GM23338 (cell line): ENCODE measurements around the gene MKLN1. TPM values are rescaled to one million over a fixed set of nuclear protein-coding genes. Genes with fewer than 3 reads are reported as not detected.
A peak's percentile ranks its signal among the peaks of the same experiment; 100 is the strongest.

Experiments used
- ATAC-seq: fragments of 200-7000 bp; cut with Tn5 transposase; 3 replicates; pipeline ENCODE4 v1.9.1; 2020
- DNase-seq: peaks from one replicate; pipeline ENCODE4 v3.0.0-alpha.2; 2015; ENCODE audit warnings: low spot score
- H2AFZ ChIP-seq: fragments of 200-600 bp; sonication (generic); 2 replicates; pipeline ENCODE4 v1.8.0; 2016; ENCODE audit warnings: antibody characterized with exemption, mild to moderate bottlenecking, moderate library complexity
- H3F3A ChIP-seq: fragments of 200-600 bp; sonication (generic); replicated peaks from 2 replicates; pipeline ENCODE4 v1.8.0; 2017; ENCODE audit warnings: antibody characterized with exemption, mixed run types, low read depth
- H3K27ac ChIP-seq: fragments of 200-600 bp; sonication (generic); 2 replicates; pipeline ENCODE4 v1.6.1; 2016; ENCODE audit warnings: low read depth
- H3K27me3 ChIP-seq: fragments of 200-600 bp; sonication (generic); 2 replicates; pipeline ENCODE4 v1.8.0; 2016; ENCODE audit warnings: mild to moderate bottlenecking, mixed run types, moderate library complexity; ENCODE audit not compliant: insufficient read depth
- H3K36me3 ChIP-seq: fragments of 200-600 bp; sonication (generic); 2 replicates; pipeline ENCODE4 v1.8.0; 2016; ENCODE audit warnings: mild to moderate bottlenecking; ENCODE audit not compliant: insufficient read depth
- H3K4me1 ChIP-seq: fragments of 200-600 bp; sonication (generic); 2 replicates; pipeline ENCODE4 v1.8.0; 2016; ENCODE audit warnings: mild to moderate bottlenecking, moderate library complexity; ENCODE audit not compliant: insufficient read depth
- H3K4me2 ChIP-seq: fragments of 200-600 bp; sonication (generic); 2 replicates; pipeline ENCODE4 v1.7.1; 2017; ENCODE audit warnings: mixed run types
- H3K4me3 ChIP-seq: fragments of 200-600 bp; sonication (generic); 2 replicates; pipeline ENCODE4 v1.6.1; 2016; ENCODE audit warnings: mixed run types
- H3K79me2 ChIP-seq: fragments of 200-600 bp; sonication (generic); replicated peaks from 2 replicates; pipeline ENCODE4 v1.8.0; 2017; ENCODE audit warnings: mild to moderate bottlenecking; ENCODE audit not compliant: insufficient read depth
- H3K9me2 ChIP-seq: fragments of 200-600 bp; sonication (generic); 2 replicates; pipeline ENCODE4 v1.8.0; 2017; ENCODE audit not compliant: insufficient read depth
- H4K20me1 ChIP-seq: fragments of 200-600 bp; sonication (generic); replicated peaks from 2 replicates; pipeline ENCODE4 v1.8.0; 2017; ENCODE audit warnings: mild to moderate bottlenecking; ENCODE audit not compliant: insufficient read depth
- H3K27ac Mint-ChIP-seq: 2 replicates; pipeline ENCODE4 v1.8.0; 2020; ENCODE audit warnings: inconsistent platforms, mild to moderate bottlenecking, moderate library complexity, mixed read lengths
- H3K27me3 Mint-ChIP-seq: 3 replicates; pipeline ENCODE4 v1.8.0; 2022; ENCODE audit warnings: low read depth, mild to moderate bottlenecking, moderate library complexity, mixed read lengths, inconsistent platforms; ENCODE audit not compliant: insufficient read depth, poor library complexity
- H3K36me3 Mint-ChIP-seq: 3 replicates; pipeline ENCODE4 v1.8.0; 2021; ENCODE audit warnings: low read depth, mild to moderate bottlenecking, inconsistent platforms, moderate library complexity, mixed read lengths
- H3K4me1 Mint-ChIP-seq: 3 replicates; pipeline ENCODE4 v1.8.0; 2020; ENCODE audit warnings: mild to moderate bottlenecking, inconsistent platforms, mixed read lengths
- H3K4me3 Mint-ChIP-seq: 3 replicates; pipeline ENCODE4 v1.8.0; 2021; ENCODE audit warnings: moderate library complexity, mild to moderate bottlenecking, inconsistent platforms, mixed read lengths
- H3K9me3 Mint-ChIP-seq: 3 replicates; pipeline ENCODE4 v1.8.0; 2020; ENCODE audit warnings: moderate library complexity, mild to moderate bottlenecking, inconsistent platforms, mixed read lengths
- CREB1 ChIP-seq: fragments of 250-450 bp; sonication (Bioruptor Pico); IDR thresholded peaks from 2 replicates; pipeline ENCODE4 v1.5.0; 2020; ENCODE audit warnings: low read depth, mild to moderate bottlenecking, moderate library complexity
- EZH2 ChIP-seq: fragments of 200-600 bp; sonication (generic); IDR thresholded peaks from one replicate; pipeline ENCODE4 v1.8.0; 2017; ENCODE audit warnings: antibody characterized with exemption, mild to moderate bottlenecking, low read depth; ENCODE audit not compliant: unreplicated experiment
- EZH2phosphoT487 ChIP-seq: fragments of 200-600 bp; sonication (generic); IDR thresholded peaks from one replicate; pipeline ENCODE4 v1.8.1; 2018; ENCODE audit warnings: antibody characterized with exemption; ENCODE audit not compliant: unreplicated experiment
- NANOG ChIP-seq: IDR thresholded peaks from 2 replicates; pipeline ENCODE4 v1.6.1; 2016; ENCODE audit warnings: antibody characterized with exemption, borderline replicate concordance
- POLR2AphosphoS5 ChIP-seq: IDR thresholded peaks from 2 replicates; pipeline ENCODE4 v1.6.1; 2016; ENCODE audit warnings: antibody characterized with exemption, low read depth
- polyA plus RNA-seq: library from polyadenylated mRNA; unstranded; fragments of >200 nt; fragmentation: Nextera tagmentation; extraction: Ambion mirVana; gene quantifications from 2 replicates; pipeline ENCODE4 v1.2.1, GENCODE V29; 2016
- total RNA-seq: library from RNA; depleted of rRNA; stranded (reverse); fragments of >200 nt; shearing (Covaris generic); gene quantifications from 2 replicates; pipeline ENCODE4 v1.2.3, GENCODE V29; 2014
- TF ChIP-seq, protein P1 (sequence below): fragments of 250-450 bp; sonication (Bioruptor Pico); IDR thresholded peaks from 2 replicates; pipeline ENCODE4 v1.5.0; 2020; ENCODE audit warnings: mild to moderate bottlenecking, moderate library complexity
- TF ChIP-seq, protein P2 (sequence below): IDR thresholded peaks from 2 replicates; pipeline ENCODE4 v1.6.1; 2016; ENCODE audit warnings: antibody characterized with exemption
- TF ChIP-seq, protein P3 (sequence below): IDR thresholded peaks from one replicate; pipeline ENCODE4 v1.6.1; 2018; ENCODE audit warnings: antibody characterized with exemption; ENCODE audit not compliant: unreplicated experiment

The MKLN1 gene
- total and polyA plus RNA-seq, 2 experiments from 2014 or later, result 25.3 to 46.5 TPM

DNA sequence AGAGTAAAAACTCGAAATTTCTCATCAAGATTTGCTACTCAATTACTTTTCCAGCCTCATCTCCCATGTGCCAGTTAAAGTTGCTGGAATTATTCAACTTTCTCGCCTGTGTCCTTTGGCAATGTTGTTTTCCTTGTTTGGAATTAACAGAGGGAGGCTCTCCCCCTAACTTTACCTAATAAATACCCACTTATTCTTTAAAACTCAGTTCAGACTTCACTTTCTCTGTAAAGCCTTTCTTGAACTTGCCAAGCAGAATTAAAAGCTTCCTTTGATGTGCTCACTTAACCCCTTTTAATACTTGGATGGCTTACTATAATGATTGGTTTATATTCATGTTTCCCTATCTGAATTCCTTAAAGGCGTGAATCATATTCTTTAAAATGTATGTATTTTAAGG, 104.1 kb downstream of the MKLN1 start (continued):
- TF ChIP-seq, protein P1, sequence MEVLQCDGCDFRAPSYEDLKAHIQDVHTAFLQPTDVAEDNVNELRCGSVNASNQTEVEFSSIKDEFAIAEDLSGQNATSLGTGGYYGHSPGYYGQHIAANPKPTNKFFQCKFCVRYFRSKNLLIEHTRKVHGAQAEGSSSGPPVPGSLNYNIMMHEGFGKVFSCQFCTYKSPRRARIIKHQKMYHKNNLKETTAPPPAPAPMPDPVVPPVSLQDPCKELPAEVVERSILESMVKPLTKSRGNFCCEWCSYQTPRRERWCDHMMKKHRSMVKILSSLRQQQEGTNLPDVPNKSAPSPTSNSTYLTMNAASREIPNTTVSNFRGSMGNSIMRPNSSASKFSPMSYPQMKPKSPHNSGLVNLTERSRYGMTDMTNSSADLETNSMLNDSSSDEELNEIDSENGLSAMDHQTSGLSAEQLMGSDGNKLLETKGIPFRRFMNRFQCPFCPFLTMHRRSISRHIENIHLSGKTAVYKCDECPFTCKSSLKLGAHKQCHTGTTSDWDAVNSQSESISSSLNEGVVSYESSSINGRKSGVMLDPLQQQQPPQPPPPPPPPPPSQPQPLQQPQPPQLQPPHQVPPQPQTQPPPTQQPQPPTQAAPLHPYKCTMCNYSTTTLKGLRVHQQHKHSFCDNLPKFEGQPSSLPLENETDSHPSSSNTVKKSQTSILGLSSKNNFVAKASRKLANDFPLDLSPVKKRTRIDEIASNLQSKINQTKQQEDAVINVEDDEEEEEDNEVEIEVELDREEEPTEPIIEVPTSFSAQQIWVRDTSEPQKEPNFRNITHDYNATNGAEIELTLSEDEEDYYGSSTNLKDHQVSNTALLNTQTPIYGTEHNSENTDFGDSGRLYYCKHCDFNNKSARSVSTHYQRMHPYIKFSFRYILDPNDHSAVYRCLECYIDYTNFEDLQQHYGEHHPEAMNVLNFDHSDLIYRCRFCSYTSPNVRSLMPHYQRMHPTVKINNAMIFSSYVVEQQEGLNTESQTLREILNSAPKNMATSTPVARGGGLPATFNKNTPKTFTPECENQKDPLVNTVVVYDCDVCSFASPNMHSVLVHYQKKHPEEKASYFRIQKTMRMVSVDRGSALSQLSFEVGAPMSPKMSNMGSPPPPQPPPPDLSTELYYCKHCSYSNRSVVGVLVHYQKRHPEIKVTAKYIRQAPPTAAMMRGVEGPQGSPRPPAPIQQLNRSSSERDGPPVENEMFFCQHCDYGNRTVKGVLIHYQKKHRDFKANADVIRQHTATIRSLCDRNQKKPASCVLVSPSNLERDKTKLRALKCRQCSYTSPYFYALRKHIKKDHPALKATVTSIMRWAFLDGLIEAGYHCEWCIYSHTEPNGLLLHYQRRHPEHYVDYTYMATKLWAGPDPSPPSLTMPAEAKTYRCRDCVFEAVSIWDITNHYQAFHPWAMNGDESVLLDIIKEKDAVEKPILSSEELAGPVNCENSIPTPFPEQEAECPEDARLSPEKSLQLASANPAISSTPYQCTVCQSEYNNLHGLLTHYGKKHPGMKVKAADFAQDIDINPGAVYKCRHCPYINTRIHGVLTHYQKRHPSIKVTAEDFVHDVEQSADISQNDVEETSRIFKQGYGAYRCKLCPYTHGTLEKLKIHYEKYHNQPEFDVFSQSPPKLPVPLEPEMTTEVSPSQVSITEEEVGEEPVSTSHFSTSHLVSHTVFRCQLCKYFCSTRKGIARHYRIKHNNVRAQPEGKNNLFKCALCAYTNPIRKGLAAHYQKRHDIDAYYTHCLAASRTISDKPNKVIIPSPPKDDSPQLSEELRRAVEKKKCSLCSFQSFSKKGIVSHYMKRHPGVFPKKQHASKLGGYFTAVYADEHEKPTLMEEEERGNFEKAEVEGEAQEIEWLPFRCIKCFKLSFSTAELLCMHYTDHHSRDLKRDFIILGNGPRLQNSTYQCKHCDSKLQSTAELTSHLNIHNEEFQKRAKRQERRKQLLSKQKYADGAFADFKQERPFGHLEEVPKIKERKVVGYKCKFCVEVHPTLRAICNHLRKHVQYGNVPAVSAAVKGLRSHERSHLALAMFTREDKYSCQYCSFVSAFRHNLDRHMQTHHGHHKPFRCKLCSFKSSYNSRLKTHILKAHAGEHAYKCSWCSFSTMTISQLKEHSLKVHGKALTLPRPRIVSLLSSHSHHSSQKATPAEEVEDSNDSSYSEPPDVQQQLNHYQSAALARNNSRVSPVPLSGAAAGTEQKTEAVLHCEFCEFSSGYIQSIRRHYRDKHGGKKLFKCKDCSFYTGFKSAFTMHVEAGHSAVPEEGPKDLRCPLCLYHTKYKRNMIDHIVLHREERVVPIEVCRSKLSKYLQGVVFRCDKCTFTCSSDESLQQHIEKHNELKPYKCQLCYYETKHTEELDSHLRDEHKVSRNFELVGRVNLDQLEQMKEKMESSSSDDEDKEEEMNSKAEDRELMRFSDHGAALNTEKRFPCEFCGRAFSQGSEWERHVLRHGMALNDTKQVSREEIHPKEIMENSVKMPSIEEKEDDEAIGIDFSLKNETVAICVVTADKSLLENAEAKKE (CRISPR knock-in tag), result no peak

DNA sequence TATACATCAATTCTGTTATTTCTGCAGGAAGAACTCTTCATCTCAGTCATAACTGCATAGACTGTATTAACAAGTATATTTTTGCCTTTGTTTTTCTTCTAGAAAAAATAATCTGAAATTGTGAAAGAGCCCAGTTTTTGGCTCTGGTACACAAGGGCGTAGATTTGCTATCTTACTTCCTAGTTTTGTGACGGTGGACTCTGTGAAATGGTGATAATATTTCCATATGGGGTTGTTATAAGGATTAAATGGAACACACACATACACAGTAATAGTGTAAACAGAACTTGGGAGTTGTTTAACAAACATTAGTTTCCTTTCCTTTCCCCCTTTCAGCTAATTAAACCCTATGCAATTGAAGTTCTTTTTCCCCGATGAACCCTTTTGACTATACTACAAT, 108.7 kb downstream of the MKLN1 start:
- no peak for ATAC-seq
- Histone ChIP-seq H3K4me3 (no peak overlapping the region), H2AFZ (no peak overlapping the region), H3K36me3 (peaks cover 6% of the 10 kb centered on the region; the same call in 1 of the 2 replicates), H3K27me3 (no peaks in the 10 kb centered on the region), H3K79me2 (no peaks in the 10 kb centered on the region), H3K27ac (0 out of 2 replicates have a peak overlapping the region, but pooled peaks have one; percentile 26), H3K4me2 (no peak overlapping the region), H3K4me1 (peaks cover 19% of the 10 kb centered on the region), H3F3A (no peaks in the 10 kb centered on the region), H3K9me2 (no peaks in the 10 kb centered on the region), H4K20me1 (no peaks in the 10 kb centered on the region)
- H3K27me3 Mint-ChIP-seq, result peaks cover 2% of the 10 kb centered on the region
- H3K4me1 Mint-ChIP-seq, result peaks cover 21% of the 10 kb centered on the region
- no peaks in the 10 kb centered on the region for H3K9me3 Mint-ChIP-seq
- no peak overlapping the region for H3K4me3 Mint-ChIP-seq
- peaks cover 19% of the 10 kb centered on the region for H3K36me3 Mint-ChIP-seq
- no peak for TF ChIP-seq CREB1 (CRISPR knock-in tag)
- no peak for TF ChIP-seq POLR2AphosphoS5
- TF ChIP-seq EZH2phosphoT487, result no peak
- TF ChIP-seq, protein P2, sequence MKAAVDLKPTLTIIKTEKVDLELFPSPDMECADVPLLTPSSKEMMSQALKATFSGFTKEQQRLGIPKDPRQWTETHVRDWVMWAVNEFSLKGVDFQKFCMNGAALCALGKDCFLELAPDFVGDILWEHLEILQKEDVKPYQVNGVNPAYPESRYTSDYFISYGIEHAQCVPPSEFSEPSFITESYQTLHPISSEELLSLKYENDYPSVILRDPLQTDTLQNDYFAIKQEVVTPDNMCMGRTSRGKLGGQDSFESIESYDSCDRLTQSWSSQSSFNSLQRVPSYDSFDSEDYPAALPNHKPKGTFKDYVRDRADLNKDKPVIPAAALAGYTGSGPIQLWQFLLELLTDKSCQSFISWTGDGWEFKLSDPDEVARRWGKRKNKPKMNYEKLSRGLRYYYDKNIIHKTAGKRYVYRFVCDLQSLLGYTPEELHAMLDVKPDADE, result no peak
- TF ChIP-seq, protein P3, sequence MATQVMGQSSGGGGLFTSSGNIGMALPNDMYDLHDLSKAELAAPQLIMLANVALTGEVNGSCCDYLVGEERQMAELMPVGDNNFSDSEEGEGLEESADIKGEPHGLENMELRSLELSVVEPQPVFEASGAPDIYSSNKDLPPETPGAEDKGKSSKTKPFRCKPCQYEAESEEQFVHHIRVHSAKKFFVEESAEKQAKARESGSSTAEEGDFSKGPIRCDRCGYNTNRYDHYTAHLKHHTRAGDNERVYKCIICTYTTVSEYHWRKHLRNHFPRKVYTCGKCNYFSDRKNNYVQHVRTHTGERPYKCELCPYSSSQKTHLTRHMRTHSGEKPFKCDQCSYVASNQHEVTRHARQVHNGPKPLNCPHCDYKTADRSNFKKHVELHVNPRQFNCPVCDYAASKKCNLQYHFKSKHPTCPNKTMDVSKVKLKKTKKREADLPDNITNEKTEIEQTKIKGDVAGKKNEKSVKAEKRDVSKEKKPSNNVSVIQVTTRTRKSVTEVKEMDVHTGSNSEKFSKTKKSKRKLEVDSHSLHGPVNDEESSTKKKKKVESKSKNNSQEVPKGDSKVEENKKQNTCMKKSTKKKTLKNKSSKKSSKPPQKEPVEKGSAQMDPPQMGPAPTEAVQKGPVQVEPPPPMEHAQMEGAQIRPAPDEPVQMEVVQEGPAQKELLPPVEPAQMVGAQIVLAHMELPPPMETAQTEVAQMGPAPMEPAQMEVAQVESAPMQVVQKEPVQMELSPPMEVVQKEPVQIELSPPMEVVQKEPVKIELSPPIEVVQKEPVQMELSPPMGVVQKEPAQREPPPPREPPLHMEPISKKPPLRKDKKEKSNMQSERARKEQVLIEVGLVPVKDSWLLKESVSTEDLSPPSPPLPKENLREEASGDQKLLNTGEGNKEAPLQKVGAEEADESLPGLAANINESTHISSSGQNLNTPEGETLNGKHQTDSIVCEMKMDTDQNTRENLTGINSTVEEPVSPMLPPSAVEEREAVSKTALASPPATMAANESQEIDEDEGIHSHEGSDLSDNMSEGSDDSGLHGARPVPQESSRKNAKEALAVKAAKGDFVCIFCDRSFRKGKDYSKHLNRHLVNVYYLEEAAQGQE, result no peak
- no peak for TF ChIP-seq NANOG
- TF ChIP-seq EZH2, result no peak
- H3K27ac Mint-ChIP-seq, result no peak overlapping the region
- no peak for DNase-seq
